HCT116 (cell line): ENCODE measurements around the gene AP5S1. TPM values are rescaled to one million over a fixed set of nuclear protein-coding genes. Genes with fewer than 3 reads are reported as not detected.
A peak's percentile ranks its signal among the peaks of the same experiment; 100 is the strongest.

ENCODE experiments used
- ATAC-seq: fragments of 200-7000 bp; cut with Tn5 transposase; 2 replicates; pipeline ENCODE4 v1.9.1; 2020; ENCODE audit warnings: mild to moderate bottlenecking, moderate library complexity
- BruUV-seq: library from RNA; stranded (reverse); fragments of 400-500 nt; replicated peaks from 2 replicates; lab custom pipeline; 2021; lab: Mats Ljungman, UMichigan
- CTCF ChIA-PET: fragments of 300-600 bp; sonication (Branson Sonifier 250); formaldehyde crosslinking; loops from one replicate; lab custom pipeline; 2021; ENCODE audit warnings: antibody characterized with exemption; lab: Charles Lee
- POLR2A ChIA-PET: fragments of 300-600, 350-600 bp; sonication (Branson Sonifier 250); formaldehyde crosslinking; loops from one replicate; lab custom pipeline; 2021; ENCODE audit warnings: antibody characterized with exemption; lab: Charles Lee
- RAD21 ChIA-PET, 2 experiments: fragments of 300-600 bp; sonication (Branson Sonifier 250); formaldehyde crosslinking; loops; one replicate each; lab custom pipeline; 2023; ENCODE audit warnings: low total read pairs in 2 of 2; ENCODE audit not compliant: uncharacterized antibody in 2 of 2, unreplicated experiment in 2 of 2, low non-redundant PET in 1 of 2; lab: Charles Lee
- DNase-seq: peaks from one replicate; pipeline ENCODE4 v3.0.0-alpha.2; 2010; ENCODE audit warnings: low read depth, low spot score
- H2AFZ ChIP-seq: fragments of 200-600 bp; shearing (Covaris generic), sonication (generic); 2 replicates; pipeline ENCODE4 v1.6.1; 2017; ENCODE audit warnings: low read depth, mixed run types, mixed read lengths, antibody characterized with exemption, low read length; ENCODE audit not compliant: poor library complexity, severe bottlenecking
- H3K27ac ChIP-seq: 2 replicates; pipeline ENCODE4 v1.5.1; 2012; ENCODE audit warnings: low read depth, low read length
- H3K27me3 ChIP-seq: fragments of 200-600 bp; sonication (generic); 2 replicates; pipeline ENCODE4 v1.6.1; 2016; ENCODE audit warnings: mixed run types, low read length, mixed read lengths; ENCODE audit not compliant: insufficient read depth
- H3K36me3 ChIP-seq, 2 experiments: fragments of 200-500 bp in 1 of 2; fragments of 200-600 bp in 1 of 2; sonication (Bioruptor generic) in 1 of 2; sonication (generic) in 1 of 2; 2 replicates each; pipeline versions ENCODE4 v1.5.1 to v1.6.1; 2014 to 2016; ENCODE audit warnings: low read length in 2 of 2, inconsistent platforms in 1 of 2, mixed read lengths in 1 of 2, mixed run types in 1 of 2; ENCODE audit not compliant: insufficient read depth in 2 of 2, control insufficient read depth in 1 of 2
- H3K4me1 ChIP-seq, 2 experiments: fragments of 200-600 bp in 1 of 2; sonication (generic) in 1 of 2; 2 replicates each; pipeline versions ENCODE4 v1.5.1 to v1.6.1; 2012 to 2017; ENCODE audit warnings: low read length in 2 of 2, inconsistent platforms in 1 of 2, mild to moderate bottlenecking in 1 of 2, mixed read lengths in 1 of 2, mixed run types in 1 of 2, moderate library complexity in 1 of 2; ENCODE audit not compliant: insufficient read depth in 2 of 2, control insufficient read depth in 1 of 2
- H3K4me2 ChIP-seq: fragments of 200-600 bp; sonication (generic); 2 replicates; pipeline ENCODE4 v1.6.1; 2017; ENCODE audit warnings: mixed run types, low read length, mixed read lengths
- H3K4me3 ChIP-seq, 2 experiments: fragments of 200-600 bp in 1 of 2; sonication (generic) in 1 of 2; replicated peaks in 1 of 2; 2 replicates each; pipeline ENCODE4 v1.5.1; 2011 to 2016; ENCODE audit warnings: low read length in 2 of 2, control low read depth in 1 of 2, low read depth in 1 of 2, mild to moderate bottlenecking in 1 of 2, mixed read lengths in 1 of 2, mixed run types in 1 of 2
- H3K79me2 ChIP-seq: fragments of 200-600 bp; sonication (generic); 2 replicates; pipeline ENCODE4 v1.6.1; 2017; ENCODE audit warnings: mild to moderate bottlenecking, mixed run types, low read length, moderate library complexity, mixed read lengths; ENCODE audit not compliant: insufficient read depth
- H3K9ac ChIP-seq: fragments of 200-600 bp; sonication (generic); 2 replicates; pipeline ENCODE4 v1.6.1; 2016; ENCODE audit warnings: low read length, mixed read lengths
- H3K9me2 ChIP-seq: fragments of 200-600 bp; sonication (generic), shearing (Covaris generic); 2 replicates; pipeline ENCODE4 v1.6.1; 2017; ENCODE audit warnings: mixed run types, mild to moderate bottlenecking, moderate library complexity; ENCODE audit not compliant: insufficient read depth
- H3K9me3 ChIP-seq, 2 experiments: fragments of 200-500 bp in 1 of 2; fragments of 200-600 bp in 1 of 2; sonication (Bioruptor generic) in 1 of 2; sonication (generic) in 1 of 2; 2 replicates each; pipeline ENCODE4 v1.6.1; 2014 to 2017; ENCODE audit warnings: low read length in 2 of 2, mixed read lengths in 2 of 2, inconsistent platforms in 1 of 2, low read depth in 1 of 2, mild to moderate bottlenecking in 1 of 2, mixed run types in 1 of 2, moderate library complexity in 1 of 2; ENCODE audit not compliant: control insufficient read depth in 1 of 2, insufficient read depth in 1 of 2
- H4K20me1 ChIP-seq: fragments of 200-600 bp; sonication (generic), shearing (Covaris generic); 2 replicates; pipeline ENCODE4 v1.6.1; 2017; ENCODE audit warnings: mixed run types, mild to moderate bottlenecking, moderate library complexity; ENCODE audit not compliant: insufficient read depth
- CBX3 ChIP-seq: IDR thresholded peaks from 2 replicates; pipeline ENCODE4 v1.6.1; 2012; ENCODE audit warnings: low read depth
- CEBPB ChIP-seq: IDR thresholded peaks from 2 replicates; pipeline ENCODE4 v1.6.1; 2012; ENCODE audit warnings: low read depth
- EGR1 ChIP-seq: IDR thresholded peaks from 2 replicates; pipeline ENCODE4 v1.6.1; 2012; ENCODE audit warnings: low read depth
- ELF1 ChIP-seq: IDR thresholded peaks from 2 replicates; pipeline ENCODE4 v1.6.1; 2012; ENCODE audit warnings: low read depth, borderline replicate concordance
- EZH2 ChIP-seq: fragments of 200-600 bp; sonication (generic); IDR thresholded peaks from 2 replicates; pipeline ENCODE4 v1.6.1; 2017; ENCODE audit warnings: antibody characterized with exemption, mixed run types
- EZH2phosphoT487 ChIP-seq: fragments of 200-600 bp; IDR thresholded peaks from 2 replicates; pipeline ENCODE4 v1.6.1; 2018; ENCODE audit warnings: antibody characterized with exemption, borderline replicate concordance
- FOSL1 ChIP-seq: IDR thresholded peaks from 2 replicates; pipeline ENCODE4 v1.6.1; 2012; ENCODE audit warnings: low read depth
- JUND ChIP-seq: IDR thresholded peaks from 2 replicates; pipeline ENCODE4 v1.6.1; 2012
- POLR2A ChIP-seq: IDR thresholded peaks from 2 replicates; pipeline ENCODE4 v1.7.0; 2011; ENCODE audit warnings: borderline replicate concordance; ENCODE audit not compliant: insufficient read depth, insufficient read length; ENCODE audit errors: extremely low read depth
- POLR2AphosphoS5 ChIP-seq: IDR thresholded peaks from 2 replicates; pipeline ENCODE4 v1.6.1; 2011; ENCODE audit warnings: mild to moderate bottlenecking, low read depth, low read length, moderate library complexity
- SIN3A ChIP-seq: IDR thresholded peaks from 2 replicates; pipeline ENCODE4 v1.6.1; 2012; ENCODE audit warnings: low read depth
- SP1 ChIP-seq: IDR thresholded peaks from 2 replicates; pipeline ENCODE4 v1.6.1; 2012; ENCODE audit warnings: low read depth
- SRF ChIP-seq: IDR thresholded peaks from 2 replicates; pipeline ENCODE4 v1.6.1; 2012; ENCODE audit warnings: low read depth
- TCF7L2 ChIP-seq: IDR thresholded peaks from 2 replicates; pipeline ENCODE4 v1.7.0; 2011; ENCODE audit warnings: borderline replicate concordance, inconsistent platforms; ENCODE audit not compliant: insufficient read depth, insufficient read length; ENCODE audit errors: extremely low read depth
- ZFX ChIP-seq: fragments of 450-650 bp; IDR thresholded peaks from 2 replicates; pipeline ENCODE4 v1.6.1; 2017
- ZNF274 ChIP-seq: fragments of 200-500 bp; sonication (Bioruptor generic); IDR thresholded peaks from 2 replicates; pipeline ENCODE4 v1.6.1; 2014; ENCODE audit warnings: mild to moderate bottlenecking, low read depth, low read length, inconsistent platforms
- intact Hi-C: fragments of 100-400 bp; cut with micrococcal nuclease; formaldehyde crosslinking; loops from 2 replicates; pipeline ENCODE4 v1.10.0; 2022
- total RNA-seq: library from RNA; stranded (reverse); gene quantifications from one replicate; pipeline ENCODE4 v1.2.1, GENCODE V29; 2021; ENCODE audit not compliant: unreplicated experiment
- TF ChIP-seq, protein P1 (sequence below): IDR thresholded peaks from 2 replicates; pipeline ENCODE4 v1.6.1; 2012
- TF ChIP-seq, protein P2 (sequence below): IDR thresholded peaks from 2 replicates; pipeline ENCODE4 v1.6.1; 2012; ENCODE audit warnings: low read depth
- TF ChIP-seq, protein P3 (sequence below), 3 experiments: fragments of 200-600 bp in 1 of 3; sonication (generic) in 1 of 3; IDR thresholded peaks in 2 of 3; conservative IDR thresholded peaks in 1 of 3; 2 replicates each; pipeline ENCODE4 v1.5.1; 2012 to 2017; ENCODE audit warnings: low read depth in 2 of 3, low read length in 2 of 3, antibody characterized with exemption in 1 of 3, borderline replicate concordance in 1 of 3, control low read depth in 1 of 3, mild to moderate bottlenecking in 1 of 3, mixed read lengths in 1 of 3, mixed run types in 1 of 3, moderate library complexity in 1 of 3; ENCODE audit not compliant: insufficient read depth in 1 of 3
- TF ChIP-seq, protein P4 (sequence below): IDR thresholded peaks from 2 replicates; pipeline ENCODE4 v1.6.1; 2011; ENCODE audit warnings: mild to moderate bottlenecking, low read length, moderate library complexity; ENCODE audit not compliant: insufficient replicate concordance; ENCODE audit errors: extremely low read depth

The AP5S1 gene
- total RNA-seq, 1 experiment from 2014 or later: 12.1 TPM

DNA sequence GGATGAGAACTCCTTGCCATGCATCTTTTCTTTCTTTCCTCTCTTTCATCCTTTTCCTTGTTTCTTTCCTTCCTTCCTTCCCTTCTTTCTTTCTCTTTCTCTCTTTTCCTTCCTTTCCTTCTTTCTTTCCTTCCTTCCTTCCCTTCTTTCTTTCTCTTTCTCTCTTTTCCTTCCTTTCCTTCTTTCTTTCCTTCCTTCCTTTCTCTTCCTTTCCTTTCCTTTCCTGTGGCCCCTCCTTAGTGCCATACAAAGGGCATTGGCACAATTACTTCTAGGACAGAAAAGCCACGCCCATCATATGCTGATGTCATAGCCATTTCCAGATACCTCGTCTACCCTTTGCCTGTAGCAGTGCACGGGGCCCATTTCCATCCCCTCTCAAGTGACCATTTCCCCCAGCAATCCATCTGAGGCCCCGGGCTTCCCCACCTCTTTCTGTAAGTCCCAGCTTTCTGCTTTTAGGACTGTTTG lies 31.6 kb upstream of the AP5S1 start:
- DNase-seq (no peak), ATAC-seq (peak; percentile 57)
- intact Hi-C loops: loop anchor here (1.0 to 5.0 kb wide), 2 partner anchors 30 to 299 kb away; no protein-coding TSS in a partner anchor
- peak overlapping the region; percentile 56 for H3K4me2 ChIP-seq
- RAD21 ChIA-PET: no interaction called here
- peaks cover 25 to 40% of the 10 kb centered on the region in 2 experiments for H3K4me1 ChIP-seq
- TF ChIP-seq POLR2AphosphoS5: no peak
- TF ChIP-seq EZH2: no peak
- no peak for TF ChIP-seq SRF
- no peak for TF ChIP-seq CBX3
- TF ChIP-seq ZFX: no peak
- TF ChIP-seq, protein P1, sequence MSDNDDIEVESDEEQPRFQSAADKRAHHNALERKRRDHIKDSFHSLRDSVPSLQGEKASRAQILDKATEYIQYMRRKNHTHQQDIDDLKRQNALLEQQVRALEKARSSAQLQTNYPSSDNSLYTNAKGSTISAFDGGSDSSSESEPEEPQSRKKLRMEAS: no peak
- no peak for TF ChIP-seq FOSL1
- TF ChIP-seq, protein P2, sequence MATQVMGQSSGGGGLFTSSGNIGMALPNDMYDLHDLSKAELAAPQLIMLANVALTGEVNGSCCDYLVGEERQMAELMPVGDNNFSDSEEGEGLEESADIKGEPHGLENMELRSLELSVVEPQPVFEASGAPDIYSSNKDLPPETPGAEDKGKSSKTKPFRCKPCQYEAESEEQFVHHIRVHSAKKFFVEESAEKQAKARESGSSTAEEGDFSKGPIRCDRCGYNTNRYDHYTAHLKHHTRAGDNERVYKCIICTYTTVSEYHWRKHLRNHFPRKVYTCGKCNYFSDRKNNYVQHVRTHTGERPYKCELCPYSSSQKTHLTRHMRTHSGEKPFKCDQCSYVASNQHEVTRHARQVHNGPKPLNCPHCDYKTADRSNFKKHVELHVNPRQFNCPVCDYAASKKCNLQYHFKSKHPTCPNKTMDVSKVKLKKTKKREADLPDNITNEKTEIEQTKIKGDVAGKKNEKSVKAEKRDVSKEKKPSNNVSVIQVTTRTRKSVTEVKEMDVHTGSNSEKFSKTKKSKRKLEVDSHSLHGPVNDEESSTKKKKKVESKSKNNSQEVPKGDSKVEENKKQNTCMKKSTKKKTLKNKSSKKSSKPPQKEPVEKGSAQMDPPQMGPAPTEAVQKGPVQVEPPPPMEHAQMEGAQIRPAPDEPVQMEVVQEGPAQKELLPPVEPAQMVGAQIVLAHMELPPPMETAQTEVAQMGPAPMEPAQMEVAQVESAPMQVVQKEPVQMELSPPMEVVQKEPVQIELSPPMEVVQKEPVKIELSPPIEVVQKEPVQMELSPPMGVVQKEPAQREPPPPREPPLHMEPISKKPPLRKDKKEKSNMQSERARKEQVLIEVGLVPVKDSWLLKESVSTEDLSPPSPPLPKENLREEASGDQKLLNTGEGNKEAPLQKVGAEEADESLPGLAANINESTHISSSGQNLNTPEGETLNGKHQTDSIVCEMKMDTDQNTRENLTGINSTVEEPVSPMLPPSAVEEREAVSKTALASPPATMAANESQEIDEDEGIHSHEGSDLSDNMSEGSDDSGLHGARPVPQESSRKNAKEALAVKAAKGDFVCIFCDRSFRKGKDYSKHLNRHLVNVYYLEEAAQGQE: no peak
- TF ChIP-seq CEBPB: no peak
- no peak for TF ChIP-seq SP1
- no peak for TF ChIP-seq JUND
- no peak for TF ChIP-seq EZH2phosphoT487
- TF ChIP-seq, protein P3, sequence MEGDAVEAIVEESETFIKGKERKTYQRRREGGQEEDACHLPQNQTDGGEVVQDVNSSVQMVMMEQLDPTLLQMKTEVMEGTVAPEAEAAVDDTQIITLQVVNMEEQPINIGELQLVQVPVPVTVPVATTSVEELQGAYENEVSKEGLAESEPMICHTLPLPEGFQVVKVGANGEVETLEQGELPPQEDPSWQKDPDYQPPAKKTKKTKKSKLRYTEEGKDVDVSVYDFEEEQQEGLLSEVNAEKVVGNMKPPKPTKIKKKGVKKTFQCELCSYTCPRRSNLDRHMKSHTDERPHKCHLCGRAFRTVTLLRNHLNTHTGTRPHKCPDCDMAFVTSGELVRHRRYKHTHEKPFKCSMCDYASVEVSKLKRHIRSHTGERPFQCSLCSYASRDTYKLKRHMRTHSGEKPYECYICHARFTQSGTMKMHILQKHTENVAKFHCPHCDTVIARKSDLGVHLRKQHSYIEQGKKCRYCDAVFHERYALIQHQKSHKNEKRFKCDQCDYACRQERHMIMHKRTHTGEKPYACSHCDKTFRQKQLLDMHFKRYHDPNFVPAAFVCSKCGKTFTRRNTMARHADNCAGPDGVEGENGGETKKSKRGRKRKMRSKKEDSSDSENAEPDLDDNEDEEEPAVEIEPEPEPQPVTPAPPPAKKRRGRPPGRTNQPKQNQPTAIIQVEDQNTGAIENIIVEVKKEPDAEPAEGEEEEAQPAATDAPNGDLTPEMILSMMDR (IDR thresholded peaks at IDR 0.05 in 2 of 3, conservative IDR thresholded peaks at IDR 0.05 in 1 of 3; ENCODE audit: borderline replicate concordance in 1 of 3, insufficient read depth in 1 of 3, low read depth in 2 of 3, low read length in 2 of 3): no peak
- no peak for TF ChIP-seq ELF1
- no peak for TF ChIP-seq TCF7L2
- TF ChIP-seq POLR2A: no peak
- no peak for TF ChIP-seq SIN3A
- TF ChIP-seq, protein P4, sequence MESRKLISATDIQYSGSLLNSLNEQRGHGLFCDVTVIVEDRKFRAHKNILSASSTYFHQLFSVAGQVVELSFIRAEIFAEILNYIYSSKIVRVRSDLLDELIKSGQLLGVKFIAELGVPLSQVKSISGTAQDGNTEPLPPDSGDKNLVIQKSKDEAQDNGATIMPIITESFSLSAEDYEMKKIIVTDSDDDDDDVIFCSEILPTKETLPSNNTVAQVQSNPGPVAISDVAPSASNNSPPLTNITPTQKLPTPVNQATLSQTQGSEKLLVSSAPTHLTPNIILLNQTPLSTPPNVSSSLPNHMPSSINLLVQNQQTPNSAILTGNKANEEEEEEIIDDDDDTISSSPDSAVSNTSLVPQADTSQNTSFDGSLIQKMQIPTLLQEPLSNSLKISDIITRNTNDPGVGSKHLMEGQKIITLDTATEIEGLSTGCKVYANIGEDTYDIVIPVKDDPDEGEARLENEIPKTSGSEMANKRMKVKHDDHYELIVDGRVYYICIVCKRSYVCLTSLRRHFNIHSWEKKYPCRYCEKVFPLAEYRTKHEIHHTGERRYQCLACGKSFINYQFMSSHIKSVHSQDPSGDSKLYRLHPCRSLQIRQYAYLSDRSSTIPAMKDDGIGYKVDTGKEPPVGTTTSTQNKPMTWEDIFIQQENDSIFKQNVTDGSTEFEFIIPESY: no peak
- no peak for TF ChIP-seq EGR1
- no peak for TF ChIP-seq ZNF274
- TF ChIP-seq, all 23 proteins: peak for 0
- no peaks in the 10 kb centered on the region for H3K9me3 ChIP-seq
- CTCF ChIA-PET: interaction anchor here (2.2 kb wide), 1 partner anchor 30 kb away, joined by 10 read pairs; no protein-coding TSS in a partner anchor
- peaks cover 0 to 8% of the 10 kb centered on the region in 2 experiments; a peak in 1 of 4 replicates for H3K36me3 ChIP-seq
- POLR2A ChIA-PET: interaction anchor here (0.6 to 0.9 kb wide), 2 partner anchors 25 to 49 kb away, joined by 3 to 6 read pairs; no protein-coding TSS in a partner anchor
- H3K27me3 ChIP-seq: no peaks in the 10 kb centered on the region
- peak overlapping the region in 1 of 2 experiments; percentile 16; a peak in 1 of 4 replicates for H3K4me3 ChIP-seq
- H2AFZ ChIP-seq: no peak overlapping the region
- H3K79me2 ChIP-seq: peaks cover 24% of the 10 kb centered on the region
- no TSS peak for BruUV-seq
- H3K9me2 ChIP-seq: no peaks in the 10 kb centered on the region
- peak overlapping the region; percentile 28; the same call in 1 of the 2 replicates for H3K9ac ChIP-seq
- H4K20me1 ChIP-seq: no peaks in the 10 kb centered on the region
- no peak overlapping the region for H3K27ac ChIP-seq
